GM04503 (cell line): ENCODE data around the gene TBL3.

Experiments used
- DNase-seq: peaks from one replicate; pipeline ENCODE4 v3.0.0-alpha.2; 2012; ENCODE audit warnings: low read depth

The TBL3 gene

DNA sequence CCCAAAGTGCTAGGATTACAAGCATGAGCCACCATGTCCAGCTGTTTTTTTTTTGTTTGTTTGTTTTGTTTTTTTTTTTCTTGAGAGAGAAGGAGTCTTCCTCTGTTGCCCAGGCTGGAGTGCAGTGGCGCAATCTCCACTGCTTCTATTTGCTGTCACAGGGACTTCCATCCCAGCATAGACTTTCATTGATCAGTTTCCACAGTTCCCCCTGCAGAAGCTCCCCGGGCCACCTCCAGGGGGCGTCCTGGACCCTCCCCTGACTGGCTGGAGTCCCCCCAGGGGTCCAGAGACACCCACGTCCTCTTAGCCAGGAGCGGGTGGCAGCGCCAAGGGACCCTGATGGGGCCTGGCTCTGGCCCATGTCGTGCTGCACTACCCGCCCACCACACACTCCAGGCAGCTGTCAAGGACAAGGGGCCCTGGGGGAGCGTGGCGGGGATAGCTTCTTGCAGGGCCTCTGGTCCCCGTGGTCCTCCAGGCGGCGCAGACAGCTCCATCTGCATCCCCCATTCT, 44.6 kb downstream of the TBL3 start:
- no peak for DNase-seq

DNA sequence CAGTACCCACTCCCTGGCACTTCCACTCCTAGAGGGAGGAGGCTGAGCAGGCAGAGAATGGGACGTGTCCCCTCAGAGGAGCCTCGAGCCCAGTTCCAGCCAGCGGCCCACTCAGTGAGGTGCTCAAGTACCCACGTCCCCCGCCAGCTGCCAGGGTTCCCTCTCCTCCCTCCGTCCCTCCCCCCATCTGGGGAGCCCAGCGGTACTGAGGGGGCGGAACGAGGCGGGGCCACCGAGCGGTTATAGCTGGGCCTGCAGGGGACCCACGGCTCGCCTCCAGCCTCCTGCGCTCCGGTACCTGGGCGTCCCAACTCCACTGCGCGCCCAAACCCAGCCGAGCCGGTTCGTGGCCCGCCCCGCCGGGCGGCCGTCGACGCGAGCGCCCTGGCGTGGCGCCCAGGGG, 47.7 kb downstream of the TBL3 start, which contains the start of gene NPW:
Gene NPW, plus strand, starts transcription at position 268 of the 403 bp plus-strand sequence.
- no peak for DNase-seq

DNA sequence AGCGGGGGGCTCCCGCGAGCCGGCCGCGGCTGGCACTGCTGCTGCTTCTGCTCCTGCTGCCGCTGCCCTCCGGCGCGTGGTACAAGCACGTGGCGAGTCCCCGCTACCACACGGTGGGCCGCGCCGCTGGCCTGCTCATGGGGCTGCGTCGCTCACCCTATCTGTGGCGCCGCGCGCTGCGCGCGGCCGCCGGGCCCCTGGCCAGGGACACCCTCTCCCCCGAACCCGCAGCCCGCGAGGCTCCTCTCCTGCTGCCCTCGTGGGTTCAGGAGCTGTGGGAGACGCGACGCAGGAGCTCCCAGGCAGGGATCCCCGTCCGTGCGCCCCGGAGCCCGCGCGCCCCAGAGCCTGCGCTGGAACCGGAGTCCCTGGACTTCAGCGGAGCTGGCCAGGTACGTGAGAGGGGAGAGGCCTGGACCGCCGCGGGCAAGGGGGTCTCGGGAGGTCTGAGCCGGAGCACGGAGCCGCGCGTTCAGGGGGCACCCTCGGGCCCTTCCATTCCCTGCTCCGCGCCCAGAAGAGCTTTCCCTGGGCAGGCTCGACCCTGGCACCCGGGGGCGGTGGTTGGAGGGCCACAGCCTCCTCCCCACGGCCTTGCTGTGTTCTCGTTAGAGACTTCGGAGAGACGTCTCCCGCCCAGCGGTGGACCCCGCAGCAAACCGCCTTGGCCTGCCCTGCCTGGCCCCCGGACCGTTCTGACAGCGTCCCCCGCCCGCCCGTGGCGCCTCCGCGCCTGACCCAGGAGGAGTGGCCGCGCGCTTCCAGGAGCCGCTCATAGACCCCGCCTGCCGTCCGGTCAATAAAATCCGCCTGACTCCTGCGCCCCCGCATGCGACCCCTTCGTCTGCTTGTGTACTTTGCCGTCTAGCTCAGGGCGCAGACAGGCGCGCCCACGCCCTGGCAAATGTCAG, 48.3 kb downstream of the TBL3 start:
- no peak for DNase-seq

- DNase-seq = no peak
These were observed 50.9 kb downstream of the TBL3 start for GRCh38 chr16:2022723-2023091.

- DNase-seq = no peak
These were observed 51.5 kb downstream of the TBL3 start for GRCh38 chr16:2023092-2024031.

- no peak for DNase-seq
These were observed 52.2 kb downstream of the TBL3 start for GRCh38 chr16:2024032-2024420.

DNA sequence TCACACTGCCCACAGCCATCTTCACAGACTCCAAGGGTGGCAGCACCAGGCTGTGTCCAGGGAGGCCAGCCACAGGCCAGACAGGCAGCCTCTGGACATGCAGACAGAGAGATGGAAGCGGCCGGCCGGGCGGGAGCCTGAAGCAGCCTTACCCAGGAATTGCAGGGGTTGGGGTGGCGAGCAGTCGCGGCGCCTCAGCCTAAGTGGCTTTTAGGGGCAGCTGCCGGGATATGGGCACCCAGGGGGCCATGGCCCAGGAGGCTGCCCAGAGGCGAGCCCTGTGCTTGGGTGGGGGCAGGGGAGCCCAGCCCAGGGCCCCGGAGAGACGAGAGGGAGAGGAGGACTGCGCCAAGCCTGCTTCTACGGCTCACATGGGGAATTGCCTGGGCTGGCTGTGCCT, 53.4 kb downstream of the TBL3 start:
- no peak for DNase-seq

- no peak for DNase-seq
These were observed 54.1 kb downstream of the TBL3 start for GRCh38 chr16:2025878-2026460.

DNA sequence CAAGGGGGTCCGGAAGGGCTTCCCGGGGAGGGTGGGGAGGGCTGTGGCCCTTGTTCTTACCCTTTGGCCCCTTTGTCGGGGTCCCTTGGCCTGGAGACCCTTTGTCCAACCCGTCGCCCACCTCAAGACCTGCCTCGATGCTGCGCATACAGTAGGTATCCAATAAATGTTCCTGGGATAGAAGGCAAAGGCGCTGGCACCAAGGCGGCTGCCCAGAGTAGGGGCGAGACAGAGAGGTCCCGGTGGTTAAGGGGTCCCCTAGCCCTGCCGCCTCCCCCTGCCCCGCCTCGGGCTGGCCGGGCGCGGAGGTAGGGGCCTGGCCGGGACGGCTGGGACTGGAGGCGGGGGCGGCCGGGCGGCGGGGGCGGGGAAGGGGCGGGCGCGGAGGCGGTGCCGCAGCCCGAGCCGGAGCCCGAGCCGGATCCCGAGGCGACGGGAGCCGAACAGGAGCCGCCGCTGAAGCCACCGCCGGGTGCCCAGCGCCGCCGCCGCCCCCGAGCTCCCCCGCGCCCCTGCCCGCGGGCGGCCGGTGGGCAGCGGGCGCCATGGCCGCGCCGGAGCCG, 54.7 kb downstream of the TBL3 start, which contains the start of gene NHERF2:
Gene NHERF2, plus strand, starts transcription at position 442 of the 563 bp plus-strand sequence. Its CDS starts 104 bp downstream, at position 546.
- no peak for DNase-seq

DNA sequence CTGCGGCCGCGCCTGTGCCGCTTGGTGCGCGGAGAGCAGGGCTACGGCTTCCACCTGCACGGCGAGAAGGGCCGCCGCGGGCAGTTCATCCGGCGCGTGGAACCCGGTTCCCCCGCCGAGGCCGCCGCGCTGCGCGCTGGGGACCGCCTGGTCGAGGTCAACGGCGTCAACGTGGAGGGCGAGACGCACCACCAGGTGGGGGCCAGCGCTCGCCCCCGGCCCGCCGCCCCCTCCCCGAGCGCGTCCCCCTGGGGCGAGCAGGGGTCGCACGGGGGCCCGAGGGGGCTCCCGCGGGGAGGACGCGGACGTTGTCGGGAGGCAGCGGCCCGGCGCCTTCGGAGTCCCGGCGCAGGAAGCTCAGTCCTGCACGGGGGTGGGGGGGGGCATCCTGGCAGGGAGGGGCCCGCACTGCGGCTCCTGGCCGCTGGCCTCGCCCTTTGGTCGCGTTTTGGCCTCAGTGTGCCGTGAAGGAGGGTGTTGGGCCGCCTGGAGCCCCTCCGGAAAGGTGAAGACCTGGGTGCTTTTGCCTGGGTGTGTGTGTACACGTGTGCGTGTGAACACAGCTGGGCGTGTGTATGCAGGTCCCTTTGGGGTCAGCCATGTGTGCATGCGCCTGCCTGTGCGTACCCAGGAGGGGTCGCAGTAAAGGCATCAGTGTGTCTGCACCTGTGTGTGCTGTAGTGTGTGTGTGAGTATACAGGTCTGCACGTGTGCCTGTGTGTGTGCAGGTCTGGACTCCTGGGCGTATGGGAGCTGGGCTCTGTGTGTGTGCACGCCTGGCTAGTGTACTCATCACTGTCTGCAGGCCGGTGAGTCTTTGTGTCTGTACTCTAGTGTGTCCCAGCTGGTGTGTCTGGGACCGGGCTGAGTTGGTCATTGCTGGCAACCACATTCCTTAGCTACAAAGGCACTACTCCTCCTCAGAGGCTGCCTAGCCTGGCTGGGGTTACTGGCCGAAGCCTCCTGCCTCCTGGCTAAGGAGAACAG, 55.5 kb downstream of the TBL3 start:
- DNase-seq = no peak

GRCh38 chr16:2028146-2028545, 56.3 kb downstream of the TBL3 start:
- no peak for DNase-seq

GRCh38 chr16:2028620-2029220, 56.9 kb downstream of the TBL3 start:
- no peak for DNase-seq

GRCh38 chr16:2029350-2029749, 57.5 kb downstream of the TBL3 start:
- no peak for DNase-seq

DNA sequence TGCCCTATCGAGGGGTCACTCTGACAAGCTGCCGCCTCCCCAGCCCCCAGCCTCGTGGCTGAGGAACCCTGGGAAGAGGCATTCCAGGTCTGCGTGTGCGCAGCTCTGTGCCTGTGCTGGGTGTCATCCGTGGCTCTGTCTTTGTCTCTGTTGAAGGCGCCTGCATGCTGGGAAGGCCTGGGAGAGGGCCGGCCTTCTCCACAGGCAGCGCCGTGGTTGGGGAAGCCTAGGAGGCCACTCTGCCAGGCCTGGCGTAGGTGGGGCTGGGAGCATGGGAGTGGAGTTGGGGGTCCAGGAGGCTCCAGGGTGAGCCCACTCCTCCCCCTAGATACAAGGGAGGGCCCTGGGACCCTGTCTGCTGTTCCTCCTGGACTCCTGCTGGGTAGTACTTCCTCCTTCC, 58.2 kb downstream of the TBL3 start:
- DNase-seq = no peak

- no peak for DNase-seq
These were observed 59.3 kb downstream of the TBL3 start for GRCh38 chr16:2031081-2031577.
